Testis (tissue), 3 donors: Measurements from ENCODE around the gene SMARCA1. TPM values are rescaled to one million over a fixed set of nuclear protein-coding genes. Genes with fewer than 3 reads are reported as not detected.

Source experiments
- DNase-seq: peaks from one replicate; pipeline ENCODE4 v3.0.0-alpha.2; 2019
- H3K27ac ChIP-seq, 2 donors: fragments of 200-600 bp; sonication (generic); one replicate each; pipeline ENCODE4 v1.5.1; 2019
- H3K27me3 ChIP-seq: fragments of 200-600 bp; sonication (generic); one replicate; pipeline ENCODE4 v1.5.1; 2019
- H3K36me3 ChIP-seq: fragments of 200-600 bp; sonication (generic); one replicate; pipeline ENCODE4 v1.5.1; 2017; ENCODE audit warnings: low read depth; ENCODE audit errors: missing control alignments
- H3K4me1 ChIP-seq: fragments of 200-600 bp; sonication (generic); one replicate; pipeline ENCODE4 v1.5.1; 2019
- H3K4me3 ChIP-seq, 2 donors: fragments of 200-600 bp; sonication (generic); one replicate each; pipeline ENCODE4 v1.5.1; 2017 to 2019
- H3K9me3 ChIP-seq: fragments of 200-600 bp; sonication (generic); one replicate; pipeline ENCODE4 v1.5.1; 2017
- CTCF ChIP-seq, 3 experiments: fragments of 450-650 bp in 2 of 3; fragments of 200-600 bp in 1 of 3; sonication (generic) in 1 of 3; IDR thresholded peaks; one replicate each; pipeline ENCODE4 v1.5.1; 2016 to 2019; ENCODE audit warnings: antibody characterized with exemption in 3 of 3, mild to moderate bottlenecking in 2 of 3, moderate library complexity in 1 of 3
- POLR2A ChIP-seq: fragments of 450-650 bp; IDR thresholded peaks from one replicate; pipeline ENCODE4 v1.6.1; 2017; ENCODE audit warnings: antibody characterized with exemption, mild to moderate bottlenecking, moderate library complexity
- WGBS, 2 donors: methylation state at CpG; one replicate each; pipeline ENCODE4 v1.1.5; 2018; 5-methylcytosine and 5-hydroxymethylcytosine counted together
- intact Hi-C: fragments of 100-400 bp; cut with DNase I; formaldehyde crosslinking; loops from one replicate; pipeline ENCODE4 v1.15.1; 2023; ENCODE audit warnings: low total_unique reads
- polyA plus RNA-seq: library from polyadenylated mRNA; stranded (reverse); fragments of 350-450 nt; fragmentation: Illumina TruSeq; extraction: RNeasy Lipid Tissue Mini Kit (QIAGEN cat#74804); gene quantifications from one replicate; pipeline ENCODE4 v1.2.3, GENCODE V29; 2014; ENCODE audit warnings: low read depth, low replicate concordance; ENCODE audit not compliant: insufficient read depth
- total RNA-seq, 2 donors: library from RNA; depleted of rRNA; stranded (reverse); fragments of >200 nt; gene quantifications; one replicate each; pipeline ENCODE4 v1.2.3, GENCODE V29; 2016

The SMARCA1 gene
- total and polyA plus RNA-seq, 3 donors from 2014 or later: 79.2 to 208 (median 190) TPM

GRCh38 chrX:129452523-129452922 is 70.8 kb downstream of the SMARCA1 start:
- no peaks in the 10 kb centered on the region for H3K27me3 ChIP-seq
- no peaks in the 10 kb centered on the region for H3K4me1 ChIP-seq
- no peak overlapping the region for H3K27ac ChIP-seq
- DNase-seq: no peak
- H3K36me3 ChIP-seq: no peaks in the 10 kb centered on the region
- intact Hi-C loops: no loop called here
- TF ChIP-seq POLR2A: no peak
- TF ChIP-seq CTCF (IDR thresholded peaks at IDR 0.05): no peak
- no peaks in the 10 kb centered on the region for H3K9me3 ChIP-seq
- WGBS, 2 donors: 78 to 87% methylated on average over 6 of the region's 6 CpGs
- H3K4me3 ChIP-seq: no peak overlapping the region

DNA sequence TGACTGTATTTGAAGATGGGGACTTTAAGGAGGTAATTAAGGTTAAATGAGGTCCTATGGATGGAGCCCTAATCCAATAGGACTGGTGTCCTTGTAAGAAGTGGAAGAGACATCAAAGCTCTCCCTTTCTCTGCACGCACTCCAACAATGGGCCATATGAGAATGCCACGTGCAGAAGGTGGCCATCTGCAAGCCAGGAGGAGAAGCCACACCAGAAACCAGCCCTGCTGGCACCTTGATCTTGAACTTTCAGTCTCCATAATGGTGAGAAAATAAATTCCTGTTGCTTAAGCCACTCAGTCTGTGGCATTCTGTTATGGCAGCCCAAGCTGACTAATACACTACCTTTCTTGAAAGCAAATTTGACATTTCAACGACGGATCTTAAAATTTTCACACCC is 73.2 kb downstream of the SMARCA1 start:
- Histone ChIP-seq H3K27ac (no peak overlapping the region), H3K36me3 (no peaks in the 10 kb centered on the region), H3K27me3 (no peaks in the 10 kb centered on the region), H3K9me3 (no peaks in the 10 kb centered on the region), H3K4me3 (no peak overlapping the region), H3K4me1 (no peaks in the 10 kb centered on the region)
- DNase-seq: no peak
- TF ChIP-seq CTCF (IDR thresholded peaks at IDR 0.05) (no peak), POLR2A (no peak)
- WGBS, 2 donors: 87 to 92% methylated on average over 4 of the region's 4 CpGs
- intact Hi-C loops: no loop called here

GRCh38 chrX:129449148-129449547 is 74.1 kb downstream of the SMARCA1 start:
- H3K4me3 ChIP-seq: no peak overlapping the region
- no peaks in the 10 kb centered on the region for H3K27me3 ChIP-seq
- WGBS, 2 donors: 71 to 76% methylated on average over 2 of the region's 2 CpGs
- intact Hi-C loops: no loop called here
- H3K27ac ChIP-seq: no peak overlapping the region
- no peaks in the 10 kb centered on the region for H3K36me3 ChIP-seq
- TF ChIP-seq CTCF (IDR thresholded peaks at IDR 0.05) (no peak), POLR2A (no peak)
- H3K4me1 ChIP-seq: no peaks in the 10 kb centered on the region
- no peaks in the 10 kb centered on the region for H3K9me3 ChIP-seq
- no peak for DNase-seq

DNA sequence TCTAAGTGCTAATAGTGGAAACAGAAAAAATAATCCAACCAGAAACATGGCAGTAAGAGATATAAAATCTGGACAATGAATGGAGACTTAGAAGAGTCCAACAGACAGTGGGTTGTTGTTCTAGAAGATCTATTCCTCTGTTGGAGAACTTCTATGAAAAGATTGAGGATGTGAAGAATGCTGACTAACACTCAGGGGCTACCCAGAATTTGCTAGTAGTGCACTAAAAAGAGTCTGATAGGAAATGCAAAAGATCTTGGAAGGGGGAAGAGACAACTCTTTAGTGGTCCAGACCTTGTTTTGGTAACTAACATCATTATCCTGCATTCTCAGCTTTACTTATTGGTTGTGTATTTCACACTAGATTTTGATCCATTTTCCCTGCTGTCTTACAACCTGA is 77.9 kb downstream of the SMARCA1 start:
- TF ChIP-seq POLR2A: no peak
- TF ChIP-seq CTCF (IDR thresholded peaks at IDR 0.05): no peak
- no peak overlapping the region for H3K27ac ChIP-seq
- no peaks in the 10 kb centered on the region for H3K9me3 ChIP-seq
- H3K36me3 ChIP-seq: no peaks in the 10 kb centered on the region
- no peaks in the 10 kb centered on the region for H3K4me1 ChIP-seq
- no peak for DNase-seq
- no peak overlapping the region for H3K4me3 ChIP-seq
- H3K27me3 ChIP-seq: no peaks in the 10 kb centered on the region
- intact Hi-C loops: no loop called here

DNA sequence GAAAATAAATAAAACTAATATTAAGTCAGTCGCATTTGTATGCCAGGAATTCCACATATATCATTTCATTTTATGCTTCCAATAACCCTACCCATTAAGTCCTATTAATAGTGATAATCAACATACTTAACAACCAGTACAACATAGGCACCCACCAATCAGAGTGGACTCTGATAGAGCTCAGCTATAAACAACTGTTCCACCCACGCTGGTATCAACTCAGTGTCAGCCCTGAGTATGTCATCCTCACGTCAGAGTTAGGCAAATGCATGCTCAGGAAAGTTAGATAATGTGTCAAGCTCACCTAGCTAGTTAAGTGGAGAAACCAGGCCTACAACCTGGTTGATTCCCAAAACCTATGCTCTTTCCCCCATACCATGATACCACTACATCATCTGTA is 89.3 kb downstream of the SMARCA1 start:
- intact Hi-C loops: no loop called here
- H3K9me3 ChIP-seq: no peaks in the 10 kb centered on the region
- H3K27ac ChIP-seq: no peak overlapping the region
- 82 to 88% methylated on average over 3 of the region's 3 CpGs for WGBS, 2 donors
- no peak for DNase-seq
- TF ChIP-seq CTCF (IDR thresholded peaks at IDR 0.05) (no peak), POLR2A (no peak)
- no peaks in the 10 kb centered on the region for H3K36me3 ChIP-seq
- H3K27me3 ChIP-seq: no peaks in the 10 kb centered on the region
- no peak overlapping the region for H3K4me3 ChIP-seq
- no peaks in the 10 kb centered on the region for H3K4me1 ChIP-seq
